GM12801 (cell line): ENCODE data around the gene ATG4D.

Source experiments
- TF ChIP-seq, protein P1 (sequence below): IDR thresholded peaks from one replicate; pipeline ENCODE4 v1.5.1; 2011; ENCODE audit warnings: control low read depth; ENCODE audit not compliant: insufficient read length; ENCODE audit errors: extremely low read depth

ATG4D gene

GRCh38 chr19:10523135-10523636 is 20.5 kb upstream of the ATG4D start:
- TF ChIP-seq, protein P1, sequence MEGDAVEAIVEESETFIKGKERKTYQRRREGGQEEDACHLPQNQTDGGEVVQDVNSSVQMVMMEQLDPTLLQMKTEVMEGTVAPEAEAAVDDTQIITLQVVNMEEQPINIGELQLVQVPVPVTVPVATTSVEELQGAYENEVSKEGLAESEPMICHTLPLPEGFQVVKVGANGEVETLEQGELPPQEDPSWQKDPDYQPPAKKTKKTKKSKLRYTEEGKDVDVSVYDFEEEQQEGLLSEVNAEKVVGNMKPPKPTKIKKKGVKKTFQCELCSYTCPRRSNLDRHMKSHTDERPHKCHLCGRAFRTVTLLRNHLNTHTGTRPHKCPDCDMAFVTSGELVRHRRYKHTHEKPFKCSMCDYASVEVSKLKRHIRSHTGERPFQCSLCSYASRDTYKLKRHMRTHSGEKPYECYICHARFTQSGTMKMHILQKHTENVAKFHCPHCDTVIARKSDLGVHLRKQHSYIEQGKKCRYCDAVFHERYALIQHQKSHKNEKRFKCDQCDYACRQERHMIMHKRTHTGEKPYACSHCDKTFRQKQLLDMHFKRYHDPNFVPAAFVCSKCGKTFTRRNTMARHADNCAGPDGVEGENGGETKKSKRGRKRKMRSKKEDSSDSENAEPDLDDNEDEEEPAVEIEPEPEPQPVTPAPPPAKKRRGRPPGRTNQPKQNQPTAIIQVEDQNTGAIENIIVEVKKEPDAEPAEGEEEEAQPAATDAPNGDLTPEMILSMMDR = no peak

DNA sequence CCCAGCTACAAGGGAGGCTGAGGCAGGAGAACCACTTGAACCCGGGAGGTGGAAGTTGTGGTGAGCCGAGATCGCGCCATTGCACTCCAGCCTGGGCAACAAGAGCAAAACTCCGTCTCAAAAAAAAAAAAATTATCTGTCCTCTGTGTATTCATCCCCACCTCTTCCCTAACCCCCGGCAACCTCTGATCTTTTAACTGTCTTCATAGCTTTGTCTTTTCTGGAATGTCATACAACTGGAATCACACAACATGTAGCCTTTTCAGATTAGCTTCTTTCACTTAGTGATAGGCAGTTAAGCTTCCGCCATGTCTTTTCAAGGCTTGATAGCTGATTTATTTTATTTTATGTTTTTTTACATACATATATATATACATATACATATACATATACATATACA is 18.1 kb upstream of the ATG4D start:
- TF ChIP-seq, protein P1 = no peak

- TF ChIP-seq, protein P1 = no peak
These were observed 11.2 kb upstream of the ATG4D start for GRCh38 chr19:10532457-10532856.

DNA sequence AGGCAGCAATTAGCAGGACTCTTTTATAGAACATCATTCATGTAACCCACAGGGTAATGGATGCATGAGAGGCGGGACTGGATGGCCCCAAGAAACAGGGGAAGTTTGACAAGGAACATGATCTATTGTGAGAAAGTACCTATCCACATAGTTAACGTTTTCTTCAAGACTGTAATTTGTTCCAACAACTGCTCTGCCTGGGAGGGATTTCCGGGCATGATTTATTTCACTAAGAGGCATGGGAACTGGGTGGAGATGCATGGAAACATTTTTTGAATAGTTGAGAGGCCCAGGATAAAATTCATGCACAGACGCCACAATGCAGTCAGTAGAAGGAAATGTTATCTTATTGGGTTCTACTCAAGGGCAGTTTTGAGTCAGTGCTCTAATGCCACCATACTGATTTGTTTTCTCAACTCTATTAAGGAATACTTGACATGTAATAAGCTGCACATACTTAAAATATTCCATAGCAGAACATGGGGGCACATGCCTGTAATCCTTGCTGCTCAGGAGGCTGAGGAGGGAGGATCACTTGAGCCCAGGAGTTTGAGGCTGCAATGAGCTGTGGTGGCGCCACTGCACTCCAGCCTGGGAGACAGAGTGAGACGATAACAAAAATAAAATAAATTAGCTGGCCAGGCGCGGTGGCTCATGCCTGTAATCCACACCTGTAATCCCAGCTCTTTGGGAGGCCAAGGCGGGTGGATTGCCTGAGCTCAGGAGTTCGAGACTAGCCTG is 9.9 kb upstream of the ATG4D start:
- TF ChIP-seq, protein P1 = no peak

DNA sequence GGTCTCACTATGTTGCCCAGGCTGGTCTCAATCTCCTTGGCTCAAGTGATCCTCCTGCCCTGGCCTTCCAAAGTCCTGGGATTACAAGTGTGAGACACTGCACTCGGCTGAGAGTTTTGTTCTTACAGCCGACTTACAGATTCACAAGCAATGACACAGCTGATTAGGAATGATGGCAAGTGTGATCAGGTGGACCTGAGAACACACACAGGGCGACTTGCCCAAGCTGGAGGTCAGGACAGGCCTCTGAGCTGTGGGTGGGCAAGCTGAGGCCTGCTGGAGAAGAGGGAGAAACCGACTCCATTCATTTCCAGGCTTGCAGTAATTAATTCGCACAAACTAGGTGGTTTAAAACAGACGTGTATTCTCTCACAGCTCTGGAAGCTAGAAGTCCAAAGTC is 8.1 kb upstream of the ATG4D start:
- TF ChIP-seq, protein P1 = no peak

DNA sequence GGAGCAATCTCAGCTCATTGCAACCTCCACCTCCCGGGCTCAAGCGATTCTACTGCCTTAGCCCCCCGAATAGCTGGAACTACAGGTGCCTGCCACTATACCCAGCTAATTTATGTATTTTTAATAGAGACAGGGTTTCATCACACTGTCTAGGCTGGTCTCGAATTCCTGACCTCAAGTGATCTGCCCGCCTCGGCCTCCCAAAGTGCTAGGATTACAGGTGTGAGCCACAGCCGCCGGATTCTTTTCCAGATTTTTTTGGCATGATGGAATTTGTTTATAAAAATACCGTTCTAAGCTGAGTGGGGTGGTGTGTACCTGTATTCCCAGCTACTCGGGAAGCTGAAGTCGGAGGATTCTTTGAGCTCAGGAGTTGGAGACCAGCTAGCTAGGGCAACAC is 6.0 kb upstream of the ATG4D start:
- TF ChIP-seq, protein P1 = no peak

- TF ChIP-seq, protein P1 = no peak
These were observed 5.3 kb upstream of the ATG4D start for GRCh38 chr19:10538204-10538983.
